ENCODE results near the gene DOCK9. TPM values are rescaled to one million over a fixed set of nuclear protein-coding genes. Genes with fewer than 3 reads are reported as not detected.

DOCK9 gene
- total RNA-seq, 2 donors from 2014 or later: 58.6 to 102 TPM

DNA sequence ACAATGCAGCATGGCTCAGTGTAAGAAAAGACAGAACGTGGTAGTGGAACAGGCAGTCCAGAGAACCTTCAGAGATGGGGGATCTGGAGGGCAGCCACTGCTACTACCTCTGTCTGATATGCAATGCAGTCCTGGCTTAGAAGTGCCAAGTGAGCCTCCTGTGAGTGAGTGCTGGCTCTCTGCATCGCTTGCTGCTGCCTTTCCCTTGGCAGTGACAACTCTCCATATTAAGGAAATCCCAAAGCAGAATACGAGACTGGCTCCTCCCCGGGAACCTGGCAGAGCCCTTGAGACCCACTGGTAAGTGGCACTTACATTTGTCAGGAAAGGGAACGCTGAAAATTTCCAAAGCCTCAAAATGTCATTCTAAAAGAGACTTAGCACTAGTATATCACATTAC, 7.5 kb downstream of the DOCK9 start:
- TF ChIP-seq, protein P1, sequence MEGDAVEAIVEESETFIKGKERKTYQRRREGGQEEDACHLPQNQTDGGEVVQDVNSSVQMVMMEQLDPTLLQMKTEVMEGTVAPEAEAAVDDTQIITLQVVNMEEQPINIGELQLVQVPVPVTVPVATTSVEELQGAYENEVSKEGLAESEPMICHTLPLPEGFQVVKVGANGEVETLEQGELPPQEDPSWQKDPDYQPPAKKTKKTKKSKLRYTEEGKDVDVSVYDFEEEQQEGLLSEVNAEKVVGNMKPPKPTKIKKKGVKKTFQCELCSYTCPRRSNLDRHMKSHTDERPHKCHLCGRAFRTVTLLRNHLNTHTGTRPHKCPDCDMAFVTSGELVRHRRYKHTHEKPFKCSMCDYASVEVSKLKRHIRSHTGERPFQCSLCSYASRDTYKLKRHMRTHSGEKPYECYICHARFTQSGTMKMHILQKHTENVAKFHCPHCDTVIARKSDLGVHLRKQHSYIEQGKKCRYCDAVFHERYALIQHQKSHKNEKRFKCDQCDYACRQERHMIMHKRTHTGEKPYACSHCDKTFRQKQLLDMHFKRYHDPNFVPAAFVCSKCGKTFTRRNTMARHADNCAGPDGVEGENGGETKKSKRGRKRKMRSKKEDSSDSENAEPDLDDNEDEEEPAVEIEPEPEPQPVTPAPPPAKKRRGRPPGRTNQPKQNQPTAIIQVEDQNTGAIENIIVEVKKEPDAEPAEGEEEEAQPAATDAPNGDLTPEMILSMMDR (IDR thresholded peaks at IDR 0.05): no peak
- H3K4me3 ChIP-seq: no peak overlapping the region
- no peaks in the 10 kb centered on the region for H3K27me3 ChIP-seq (replicated peaks; ENCODE audit: insufficient read depth)
- ATAC-seq (ENCODE audit: insufficient number of reproducible peaks, low FRiP score, low read depth) (no peak), DNase-seq (ENCODE audit: low spot score) (no peak)
- H3K4me1 ChIP-seq (ENCODE audit: control insufficient read depth in 1 of 2, low read depth in 2 of 2): peaks cover 0 to 24% of the 10 kb centered on the region in 2 donors
- no peak overlapping the region for H3K27ac ChIP-seq
- H3K36me3 ChIP-seq: no peaks in the 10 kb centered on the region
- H3K9me3 ChIP-seq: no peaks in the 10 kb centered on the region

DNA sequence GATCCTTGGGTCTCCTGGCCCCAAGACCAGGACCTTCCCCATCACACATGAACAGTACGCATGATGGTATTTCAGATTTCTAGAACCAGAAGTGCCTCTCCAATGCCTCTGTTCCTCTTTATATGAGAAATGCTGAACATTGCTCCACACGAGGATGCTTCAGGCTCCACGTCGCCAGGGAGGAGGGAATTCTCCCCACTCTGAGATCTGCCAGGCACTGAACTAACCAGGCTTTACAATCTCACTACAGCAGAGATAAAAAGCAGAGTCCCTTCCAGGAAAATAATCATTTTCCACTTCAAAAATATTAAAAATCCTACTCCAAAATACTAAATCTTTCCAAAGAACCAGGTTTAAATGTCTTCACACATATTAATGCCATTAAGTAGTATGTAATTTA, 10.4 kb downstream of the DOCK9 start:
- TF ChIP-seq, protein P1 (IDR thresholded peaks at IDR 0.05): no peak
- Histone ChIP-seq H3K4me3 (no peak overlapping the region), H3K9me3 (no peaks in the 10 kb centered on the region), H3K36me3 (no peaks in the 10 kb centered on the region), H3K27ac (no peak overlapping the region), H3K4me1 (ENCODE audit: control insufficient read depth in 1 of 2, low read depth in 2 of 2) (peaks cover 11 to 31% of the 10 kb centered on the region in 2 donors), H3K27me3 (replicated peaks; ENCODE audit: insufficient read depth) (no peaks in the 10 kb centered on the region)
- DNase-seq (ENCODE audit: low spot score) (no peak), ATAC-seq (ENCODE audit: insufficient number of reproducible peaks, low FRiP score, low read depth) (no peak)

DNA sequence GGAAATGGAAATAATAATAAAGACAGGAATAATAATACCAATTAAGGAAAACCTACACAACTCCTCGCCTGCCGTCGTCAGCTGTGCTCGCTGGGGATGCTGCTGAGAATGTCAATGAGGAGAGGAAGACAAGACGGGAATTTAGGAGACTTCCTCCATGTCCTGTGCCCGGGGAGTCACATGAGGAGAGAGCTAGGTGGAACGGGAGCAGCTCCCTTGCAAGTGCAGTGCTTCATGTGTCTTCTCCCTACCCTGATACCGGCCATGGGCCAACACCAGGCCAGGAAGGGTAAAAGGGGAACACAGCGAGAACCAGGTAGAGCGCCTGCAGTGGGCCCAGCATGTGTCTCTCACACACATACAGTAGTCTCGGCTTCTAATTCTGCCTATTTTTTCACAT, 11.8 kb downstream of the DOCK9 start:
- H3K4me1 ChIP-seq (ENCODE audit: control insufficient read depth in 1 of 2, low read depth in 2 of 2): peaks cover 11 to 19% of the 10 kb centered on the region in 2 donors
- TF ChIP-seq, protein P1 (IDR thresholded peaks at IDR 0.05): no peak

DNA sequence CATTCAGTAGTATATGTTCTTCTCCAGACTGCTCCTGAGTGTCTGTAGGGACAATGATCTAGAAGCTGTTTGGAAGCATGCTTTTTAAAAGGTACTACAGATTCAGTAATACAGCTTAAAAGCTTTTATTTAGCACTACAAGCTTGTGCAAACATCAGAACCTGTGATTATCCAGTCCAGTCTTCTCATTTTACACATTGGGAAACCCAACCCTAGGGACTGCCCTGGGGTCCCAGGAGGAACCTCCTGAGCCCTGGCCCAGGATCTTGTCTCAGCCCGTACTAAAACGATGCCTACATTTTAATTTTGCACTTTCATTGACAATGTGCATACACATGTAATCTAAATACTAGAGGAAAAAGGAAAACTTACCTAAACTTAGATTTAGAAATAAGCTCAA, 12.5 kb downstream of the DOCK9 start:
- no peak for ATAC-seq (ENCODE audit: insufficient number of reproducible peaks, low FRiP score, low read depth)
- H3K9me3 ChIP-seq: no peaks in the 10 kb centered on the region
- TF ChIP-seq, protein P1 (IDR thresholded peaks at IDR 0.05): no peak
- H3K4me3 ChIP-seq: no peak overlapping the region
- H3K27ac ChIP-seq: no peak overlapping the region
- H3K36me3 ChIP-seq: no peaks in the 10 kb centered on the region
- H3K4me1 ChIP-seq (ENCODE audit: control insufficient read depth in 1 of 2, low read depth in 2 of 2): peaks cover 11 to 12% of the 10 kb centered on the region in 2 donors
- DNase-seq (ENCODE audit: low spot score): no peak
- H3K27me3 ChIP-seq (replicated peaks; ENCODE audit: insufficient read depth): no peaks in the 10 kb centered on the region

More for the DNA sequence above, 11.8 kb downstream of the DOCK9 start:
- Histone ChIP-seq H3K27me3 (replicated peaks; ENCODE audit: insufficient read depth) (no peaks in the 10 kb centered on the region), H3K27ac (no peak overlapping the region), H3K4me3 (no peak overlapping the region), H3K9me3 (no peaks in the 10 kb centered on the region), H3K36me3 (no peaks in the 10 kb centered on the region)
- DNase-seq (ENCODE audit: low spot score): no peak
- ATAC-seq (ENCODE audit: insufficient number of reproducible peaks, low FRiP score, low read depth): no peak

DNA sequence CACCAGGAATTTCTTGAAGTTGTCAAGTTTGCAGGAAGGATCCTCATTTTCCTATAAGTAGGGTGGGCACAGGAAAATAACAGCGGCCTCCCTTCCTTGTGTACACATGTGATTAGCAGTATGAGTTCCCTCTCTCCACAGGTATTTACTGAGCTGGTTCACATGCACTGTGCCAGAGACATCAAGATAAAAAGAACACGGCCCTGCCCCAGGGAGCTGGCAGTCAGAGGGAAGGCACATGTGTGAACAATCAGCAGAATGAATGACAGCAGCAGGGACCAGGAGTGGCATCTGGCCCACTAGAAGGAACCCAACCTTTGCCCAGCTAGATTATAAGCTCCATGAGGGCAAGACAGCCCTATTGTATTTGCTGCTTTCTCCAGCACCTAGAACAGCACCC, 13.9 kb downstream of the DOCK9 start:
- Histone ChIP-seq H3K4me1 (ENCODE audit: control insufficient read depth in 1 of 2, low read depth in 2 of 2) (peaks cover 8 to 11% of the 10 kb centered on the region in 2 donors), H3K4me3 (no peak overlapping the region), H3K27me3 (replicated peaks; ENCODE audit: insufficient read depth) (no peaks in the 10 kb centered on the region), H3K36me3 (no peaks in the 10 kb centered on the region), H3K9me3 (no peaks in the 10 kb centered on the region), H3K27ac (no peak overlapping the region)
- no peak for ATAC-seq (ENCODE audit: insufficient number of reproducible peaks, low FRiP score, low read depth)
- no peak for DNase-seq (ENCODE audit: low spot score)
- TF ChIP-seq, protein P1 (IDR thresholded peaks at IDR 0.05): no peak
